K562 (cell line): ENCODE data around the gene RSPH9. TPM values are rescaled to one million over a fixed set of nuclear protein-coding genes. Genes with fewer than 3 reads are reported as not detected.
A peak's percentile ranks its signal among the peaks of the same experiment; 100 is the strongest.

ENCODE experiments used
- CHCHD3 ChIP-seq: fragments of 250-450 bp; sonication (Bioruptor Pico); IDR thresholded peaks from 2 replicates; pipeline ENCODE4 v2.1.2; 2022; ENCODE audit warnings: mild to moderate bottlenecking
- CREB1 ChIP-seq, 2 experiments: sonication (generic) in 1 of 2; formaldehyde crosslinking in 1 of 2; IDR thresholded peaks; 2 replicates each; pipeline versions ENCODE4 v1.6.1 to v1.8.0; 2012 to 2022; ENCODE audit warnings: inconsistent platforms in 1 of 2, mild to moderate bottlenecking in 1 of 2, missing genetic modification reagents in 1 of 2, moderate library complexity in 1 of 2
- DEAF1 ChIP-seq: fragments of 450-650 bp; formaldehyde crosslinking; IDR thresholded peaks from 2 replicates; pipeline ENCODE4 v1.4.0; 2020; ENCODE audit warnings: mild to moderate bottlenecking, moderate library complexity
- PBX2 ChIP-seq, 2 experiments: IDR thresholded peaks in 1 of 2; conservative IDR thresholded peaks in 1 of 2; 2 replicates each; pipeline ENCODE4 v1.6.1; 2016; ENCODE audit warnings: low read depth in 2 of 2, mild to moderate bottlenecking in 1 of 2, missing compliant biosample characterization in 1 of 2, missing genetic modification characterization in 1 of 2, moderate library complexity in 1 of 2
- RBBP5 ChIP-seq: fragments of 200-600 bp; sonication (generic); IDR thresholded peaks from 2 replicates; pipeline ENCODE4 v1.6.1; 2012; ENCODE audit warnings: borderline replicate concordance, mild to moderate bottlenecking, low read length, control low read depth, inconsistent platforms; ENCODE audit not compliant: insufficient read depth, poor library complexity, severe bottlenecking
- SP1 ChIP-seq: sonication (generic); formaldehyde crosslinking; IDR thresholded peaks from 2 replicates; pipeline ENCODE4 v1.8.1; 2022; ENCODE audit warnings: mild to moderate bottlenecking, missing genetic modification reagents
- TBP ChIP-seq: optimal IDR thresholded peaks from 2 replicates; pipeline ENCODE3; 2011; ENCODE audit warnings: low read depth, low read length, improper control_type of control experiment
- TOE1 ChIP-seq, 2 experiments: fragments of 450-650 bp in 1 of 2; sonication (generic) in 1 of 2; formaldehyde crosslinking in 1 of 2; IDR thresholded peaks; 2 replicates each; pipeline versions ENCODE4 v1.7.1 to v1.8.0; 2016 to 2022; ENCODE audit warnings: borderline replicate concordance in 2 of 2, mild to moderate bottlenecking in 2 of 2, antibody characterized with exemption in 1 of 2, inconsistent platforms in 1 of 2, low read depth in 1 of 2, missing genetic modification reagents in 1 of 2, moderate library complexity in 1 of 2
- YBX1 ChIP-seq: fragments of 450-650 bp; IDR thresholded peaks from 2 replicates; pipeline ENCODE4 v1.7.1; 2016; ENCODE audit warnings: mild to moderate bottlenecking
- YY1 ChIP-seq, 3 experiments: IDR thresholded peaks; 2 replicates each; pipeline ENCODE4 v1.6.1; 2011; ENCODE audit warnings: low read length in 2 of 3, mild to moderate bottlenecking in 2 of 3, moderate library complexity in 2 of 3, borderline replicate concordance in 1 of 3, control low read depth in 1 of 3, low read depth in 1 of 3; ENCODE audit not compliant: insufficient read depth in 3 of 3, insufficient replicate concordance in 2 of 3, control insufficient read depth in 1 of 3, insufficient read length in 1 of 3; ENCODE audit errors: extremely low read depth in 1 of 3
- ZBED1 ChIP-seq: IDR thresholded peaks from 2 replicates; pipeline ENCODE4 v1.6.1; 2014
- ZNF232 ChIP-seq: sonication (generic); formaldehyde crosslinking; IDR thresholded peaks from 2 replicates; pipeline ENCODE4 v1.8.0; 2022; ENCODE audit warnings: mild to moderate bottlenecking, missing genetic modification reagents
- polyA plus RNA-seq, 8 experiments: library from polyadenylated mRNA; depleted of rRNA in 4 of 8; stranded (reverse) in 5 of 8; unstranded in 3 of 8; fragments of >200 nt; fragmentation: Nextera tagmentation in 2 of 8; fragmentation: Illumina TruSeq in 1 of 8; extraction: Ambion mirVana in 2 of 8; extraction: Trizol in 1 of 8; gene quantifications; 2 replicates each; pipeline versions ENCODE4 v1.2.1 to v1.2.3, GENCODE V29; 2011 to 2014; ENCODE audit warnings: inconsistent platforms in 1 of 8, missing spikeins in 1 of 8
- total RNA-seq, 7 experiments: library from RNA; depleted of rRNA in 6 of 7; stranded (reverse); fragments of >200 nt in 6 of 7; fragmentation: Illumina TruSeq in 2 of 7; extraction: Trizol in 2 of 7; gene quantifications; 2 replicates each; pipeline versions ENCODE4 v1.2.1 to v1.2.3, GENCODE V29; 2011 to 2021; ENCODE audit warnings: low replicate concordance in 1 of 7
- TF ChIP-seq, protein P1 (sequence below), 2 experiments: fragments of 450-650 bp in 1 of 2; sonication (generic) in 1 of 2; formaldehyde crosslinking; conservative IDR thresholded peaks; 2 replicates each; pipeline versions ENCODE4 v1.4.0 to v1.8.1; 2020 to 2022; ENCODE audit warnings: mild to moderate bottlenecking in 1 of 2, missing genetic modification reagents in 1 of 2
- TF ChIP-seq, protein P2 (sequence below): fragments of 200-800 bp; sonication (Bioruptor generic); IDR thresholded peaks from 2 replicates; pipeline ENCODE4 v1.6.1; 2017; ENCODE audit warnings: missing genetic modification characterization, missing compliant biosample characterization
- TF ChIP-seq, protein P3 (sequence below): sonication (generic); formaldehyde crosslinking; IDR thresholded peaks from 2 replicates; pipeline ENCODE4 v1.5.0; 2020; ENCODE audit warnings: missing genetic modification reagents

The RSPH9 gene
- total and polyA plus RNA-seq, 9 of the 15 experiments (the other 6 are each of a cell fraction or from before 2014, with no cell fraction given) = 0.05 to 0.60 (median 0.39) TPM; not detected in 6

GRCh38 chr6:43687437-43688347 is 42.9 kb downstream of the RSPH9 start, which contains the start of gene MRPS18A (continued):
- TF ChIP-seq, protein P1, sequence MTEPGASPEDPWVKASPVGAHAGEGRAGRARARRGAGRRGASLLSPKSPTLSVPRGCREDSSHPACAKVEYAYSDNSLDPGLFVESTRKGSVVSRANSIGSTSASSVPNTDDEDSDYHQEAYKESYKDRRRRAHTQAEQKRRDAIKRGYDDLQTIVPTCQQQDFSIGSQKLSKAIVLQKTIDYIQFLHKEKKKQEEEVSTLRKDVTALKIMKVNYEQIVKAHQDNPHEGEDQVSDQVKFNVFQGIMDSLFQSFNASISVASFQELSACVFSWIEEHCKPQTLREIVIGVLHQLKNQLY (CRISPR knock-in tag; conservative IDR thresholded peaks at IDR 0.05) = no peak
- TF ChIP-seq ZBED1 (no peak), YY1 (IDR thresholded peaks at IDR 0.05; ENCODE audit: borderline replicate concordance in 1 of 3, control insufficient read depth in 1 of 3, extremely low read depth in 1 of 3, insufficient read depth in 3 of 3, insufficient read length in 1 of 3, insufficient replicate concordance in 2 of 3, low read depth in 1 of 3, low read length in 2 of 3) (peak; percentile 89 to 99 (median 97)), TOE1 (IDR thresholded peaks at IDR 0.05; ENCODE audit: borderline replicate concordance) (peak; percentile 62; the same call in 1 of the 2 replicates), TOE1 (CRISPR knock-in tag; IDR thresholded peaks at IDR 0.05; ENCODE audit: borderline replicate concordance, low read depth) (no peak), TBP (peak; percentile 80), YBX1 (no peak), ZNF232 (CRISPR knock-in tag) (no peak), CREB1 (IDR thresholded peaks at IDR 0.05) (no peak; the same call in 1 of the 2 replicates), CREB1 (CRISPR knock-in tag; IDR thresholded peaks at IDR 0.05) (peak; percentile 54; the same call in 1 of the 2 replicates), PBX2 (CRISPR knock-in tag; IDR thresholded peaks at IDR 0.05; ENCODE audit: low read depth) (peak; percentile 26; the same call in 1 of the 2 replicates), PBX2 (tag; conservative IDR thresholded peaks at IDR 0.05; ENCODE audit: low read depth) (peak; percentile 74), RBBP5 (peak; percentile 94), SP1 (CRISPR knock-in tag) (peak; percentile 54; the same call in 1 of the 2 replicates), CHCHD3 (no peak), DEAF1 (CRISPR knock-in tag) (no peak)
- TF ChIP-seq, protein P2, sequence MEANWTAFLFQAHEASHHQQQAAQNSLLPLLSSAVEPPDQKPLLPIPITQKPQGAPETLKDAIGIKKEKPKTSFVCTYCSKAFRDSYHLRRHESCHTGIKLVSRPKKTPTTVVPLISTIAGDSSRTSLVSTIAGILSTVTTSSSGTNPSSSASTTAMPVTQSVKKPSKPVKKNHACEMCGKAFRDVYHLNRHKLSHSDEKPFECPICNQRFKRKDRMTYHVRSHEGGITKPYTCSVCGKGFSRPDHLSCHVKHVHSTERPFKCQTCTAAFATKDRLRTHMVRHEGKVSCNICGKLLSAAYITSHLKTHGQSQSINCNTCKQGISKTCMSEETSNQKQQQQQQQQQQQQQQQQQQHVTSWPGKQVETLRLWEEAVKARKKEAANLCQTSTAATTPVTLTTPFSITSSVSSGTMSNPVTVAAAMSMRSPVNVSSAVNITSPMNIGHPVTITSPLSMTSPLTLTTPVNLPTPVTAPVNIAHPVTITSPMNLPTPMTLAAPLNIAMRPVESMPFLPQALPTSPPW (CRISPR knock-in tag) = peak; percentile 82
- TF ChIP-seq, protein P3, sequence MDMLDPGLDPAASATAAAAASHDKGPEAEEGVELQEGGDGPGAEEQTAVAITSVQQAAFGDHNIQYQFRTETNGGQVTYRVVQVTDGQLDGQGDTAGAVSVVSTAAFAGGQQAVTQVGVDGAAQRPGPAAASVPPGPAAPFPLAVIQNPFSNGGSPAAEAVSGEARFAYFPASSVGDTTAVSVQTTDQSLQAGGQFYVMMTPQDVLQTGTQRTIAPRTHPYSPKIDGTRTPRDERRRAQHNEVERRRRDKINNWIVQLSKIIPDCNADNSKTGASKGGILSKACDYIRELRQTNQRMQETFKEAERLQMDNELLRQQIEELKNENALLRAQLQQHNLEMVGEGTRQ = no peak
